ENCODE measurements around the gene C1QA. TPM values are rescaled to one million over a fixed set of nuclear protein-coding genes. Genes with fewer than 3 reads are reported as not detected.
"Not testable (repeated sequence)": the region's sequence is repeated elsewhere in the genome, so short reads cannot be mapped to it uniquely, and the experiment has no call there.

C1QA gene
- polyA plus RNA-seq, 1 donor from 2014 or later: not detected

- Histone ChIP-seq H3F3A (ENCODE audit: insufficient read depth, low read length, poor library complexity, severe bottlenecking) (no peaks in the 10 kb centered on the region), H3K9ac (ENCODE audit: low read length) (no peak overlapping the region), H3K4me3 (ENCODE audit: low read length) (no peak overlapping the region), H3K9me2 (ENCODE audit: insufficient read depth, low read length) (no peaks in the 10 kb centered on the region), H3K27ac (ENCODE audit: low read length) (no peak overlapping the region), H3K9me3 (ENCODE audit: low read length) (no peaks in the 10 kb centered on the region), H3K4me2 (ENCODE audit: low read length) (no peak overlapping the region), H3K79me2 (replicated peaks; ENCODE audit: insufficient read depth, low read length) (no peaks in the 10 kb centered on the region), H3K36me3 (ENCODE audit: insufficient read depth, low read length) (no peaks in the 10 kb centered on the region), H4K20me1 (ENCODE audit: insufficient read depth) (no peaks in the 10 kb centered on the region), H2AFZ (ENCODE audit: low read depth, low read length) (no peak overlapping the region), H3K27me3 (ENCODE audit: insufficient read depth, low read depth, low read length) (no peaks in the 10 kb centered on the region)
- peak; percentile 80 for TF ChIP-seq RAD21 (conservative IDR thresholded peaks at IDR 0.05)
- TF ChIP-seq EP300 (conservative IDR thresholded peaks at IDR 0.05; ENCODE audit: poor library complexity, severe bottlenecking): no peak
- no peak for TF ChIP-seq TAF1 (IDR thresholded peaks at IDR 0.05; ENCODE audit: low read depth)
- no peak for TF ChIP-seq POLR2AphosphoS5 (IDR thresholded peaks at IDR 0.05)
- TF ChIP-seq CTCF (IDR thresholded peaks at IDR 0.05; ENCODE audit: poor library complexity, severe bottlenecking): peak; percentile 70
- TF ChIP-seq SMC3 (conservative IDR thresholded peaks at IDR 0.05; ENCODE audit: poor library complexity): peak; percentile 77
- no peak for TF ChIP-seq MXI1 (conservative IDR thresholded peaks at IDR 0.05; ENCODE audit: poor library complexity, severe bottlenecking)
These were observed 29.3 kb downstream of the C1QA start for GRCh38 chr1:22665752-22666151.

- TF ChIP-seq EZH2 (IDR thresholded peaks at IDR 0.05; ENCODE audit: borderline replicate concordance, insufficient read depth, low read length, poor library complexity, severe bottlenecking) (no peak), MXI1 (conservative IDR thresholded peaks at IDR 0.05; ENCODE audit: poor library complexity, severe bottlenecking) (no peak), SMC3 (conservative IDR thresholded peaks at IDR 0.05; ENCODE audit: poor library complexity) (no peak), EP300 (conservative IDR thresholded peaks at IDR 0.05; ENCODE audit: poor library complexity, severe bottlenecking) (no peak), CTCF (IDR thresholded peaks at IDR 0.05; ENCODE audit: poor library complexity, severe bottlenecking) (no peak), RAD21 (conservative IDR thresholded peaks at IDR 0.05) (no peak), TAF1 (IDR thresholded peaks at IDR 0.05; ENCODE audit: low read depth) (no peak), REST (IDR thresholded peaks at IDR 0.05; ENCODE audit: borderline replicate concordance) (no peak), POLR2AphosphoS5 (IDR thresholded peaks at IDR 0.05) (no peak)
- Histone ChIP-seq H3K27me3 (ENCODE audit: insufficient read depth, low read depth, low read length) (no peaks in the 10 kb centered on the region), H3K4me3 (ENCODE audit: low read length) (no peak overlapping the region), H3K9ac (ENCODE audit: low read length) (no peak overlapping the region), H3K9me2 (ENCODE audit: insufficient read depth, low read length) (no peaks in the 10 kb centered on the region), H3K9me3 (ENCODE audit: low read length) (no peaks in the 10 kb centered on the region), H3K79me2 (replicated peaks; ENCODE audit: insufficient read depth, low read length) (no peaks in the 10 kb centered on the region), H3K36me3 (ENCODE audit: insufficient read depth, low read length) (no peaks in the 10 kb centered on the region), H3F3A (ENCODE audit: insufficient read depth, low read length, poor library complexity, severe bottlenecking) (no peaks in the 10 kb centered on the region), H3K27ac (ENCODE audit: low read length) (no peak overlapping the region), H4K20me1 (ENCODE audit: insufficient read depth) (no peaks in the 10 kb centered on the region), H3K4me2 (ENCODE audit: low read length) (no peak overlapping the region), H2AFZ (ENCODE audit: low read depth, low read length) (no peak overlapping the region)
These were observed 30.0 kb downstream of the C1QA start for GRCh38 chr1:22666412-22666811.

GRCh38 chr1:22668840-22669239 lies 32.4 kb downstream of the C1QA start:
- not testable (repeated sequence) for H3K36me3 ChIP-seq (ENCODE audit: insufficient read depth, low read length)

More at GRCh38 chr1:22668840-22669239, 32.4 kb downstream of the C1QA start:
- H3K79me2 ChIP-seq (replicated peaks; ENCODE audit: insufficient read depth, low read length); H3K9me3 ChIP-seq (ENCODE audit: low read length); H3F3A ChIP-seq (ENCODE audit: insufficient read depth, low read length, poor library complexity, severe bottlenecking); H3K27ac ChIP-seq (ENCODE audit: low read length); H3K9me2 ChIP-seq (ENCODE audit: insufficient read depth, low read length); H3K4me3 ChIP-seq (ENCODE audit: low read length); H4K20me1 ChIP-seq (ENCODE audit: insufficient read depth); H3K27me3 ChIP-seq (ENCODE audit: insufficient read depth, low read depth, low read length); H3K9ac ChIP-seq (ENCODE audit: low read length); H2AFZ ChIP-seq (ENCODE audit: low read depth, low read length); H3K4me2 ChIP-seq (ENCODE audit: low read length): not testable (repeated sequence)

Data from neural cell (in vitro differentiated cells).